NT2/D1 (cell line): ENCODE measurements around the gene MCM3.
A peak's percentile ranks its signal among the peaks of the same experiment; 100 is the strongest.

ENCODE experiments used
- DNase-seq: peaks from one replicate; pipeline ENCODE4 v3.0.0-alpha.2; 2011; ENCODE audit warnings: low read depth, low spot score
- H3K27me3 ChIP-seq: 2 replicates; pipeline ENCODE4 v1.6.0; 2011; ENCODE audit warnings: mild to moderate bottlenecking; ENCODE audit not compliant: insufficient read length, insufficient read depth
- H3K36me3 ChIP-seq: 2 replicates; pipeline ENCODE4 v1.6.1; 2011; ENCODE audit warnings: mild to moderate bottlenecking, low read length, mixed read lengths; ENCODE audit not compliant: insufficient read depth, insufficient read length
- H3K4me1 ChIP-seq: 2 replicates; pipeline ENCODE4 v1.5.1; 2011; ENCODE audit not compliant: insufficient read depth, insufficient read length
- H3K4me3 ChIP-seq: 2 replicates; pipeline ENCODE4 v1.5.1; 2011; ENCODE audit warnings: low read depth; ENCODE audit not compliant: insufficient read length
- H3K9ac ChIP-seq: 2 replicates; pipeline ENCODE4 v1.6.0; 2011; ENCODE audit warnings: low read depth; ENCODE audit not compliant: insufficient read length
- H3K9me3 ChIP-seq: 2 replicates; pipeline ENCODE4 v1.5.1; 2011; ENCODE audit warnings: mild to moderate bottlenecking, low read length; ENCODE audit not compliant: insufficient read depth
- SUZ12 ChIP-seq: IDR thresholded peaks from 2 replicates; pipeline ENCODE4 v1.6.1; 2011; ENCODE audit not compliant: insufficient read length, insufficient read depth; ENCODE audit errors: extremely low read depth
- YY1 ChIP-seq: IDR thresholded peaks from 2 replicates; pipeline ENCODE4 v1.6.1; 2011; ENCODE audit not compliant: insufficient read length, insufficient read depth
- ZNF274 ChIP-seq: IDR thresholded peaks from 2 replicates; pipeline ENCODE4 v1.6.1; 2011; ENCODE audit warnings: mild to moderate bottlenecking, low read depth, low read length

MCM3 gene

GRCh38 chr6:52285177-52286068, 881 bp upstream of the MCM3 start:
- no peaks in the 10 kb centered on the region for H3K4me1 ChIP-seq
- H3K36me3 ChIP-seq, result peaks cover 23% of the 10 kb centered on the region
- no peak for DNase-seq
- no peaks in the 10 kb centered on the region for H3K9me3 ChIP-seq
- H3K9ac ChIP-seq, result peak overlapping the region; percentile 76
- TF ChIP-seq YY1, result no peak
- TF ChIP-seq SUZ12, result no peak
- TF ChIP-seq ZNF274, result no peak
- no peaks in the 10 kb centered on the region for H3K27me3 ChIP-seq
- peak overlapping the region; percentile 42 for H3K4me3 ChIP-seq

- no peaks in the 10 kb centered on the region for H3K27me3 ChIP-seq
- DNase-seq, result peak; percentile 49
- no peaks in the 10 kb centered on the region for H3K4me1 ChIP-seq
- TF ChIP-seq YY1 (no peak), ZNF274 (no peak), SUZ12 (no peak)
- H3K9me3 ChIP-seq, result no peaks in the 10 kb centered on the region
- peak overlapping the region; percentile 88 for H3K4me3 ChIP-seq
- peak overlapping the region; percentile 94 for H3K9ac ChIP-seq
- peaks cover 36% of the 10 kb centered on the region for H3K36me3 ChIP-seq
These were observed 447 bp downstream of the MCM3 start for GRCh38 chr6:52284131-52284459.

GRCh38 chr6:52283111-52283510, 1.4 kb downstream of the MCM3 start:
- TF ChIP-seq ZNF274 (no peak), SUZ12 (no peak), YY1 (no peak)
- H3K36me3 ChIP-seq, result peaks cover 46% of the 10 kb centered on the region
- no peaks in the 10 kb centered on the region for H3K27me3 ChIP-seq
- DNase-seq, result no peak
- no peaks in the 10 kb centered on the region for H3K4me1 ChIP-seq
- H3K9ac ChIP-seq, result peak overlapping the region; percentile 94
- H3K4me3 ChIP-seq, result peak overlapping the region; percentile 88
- H3K9me3 ChIP-seq, result no peaks in the 10 kb centered on the region

- H3K36me3 ChIP-seq, result peaks cover 94% of the 10 kb centered on the region
- H3K4me1 ChIP-seq, result no peaks in the 10 kb centered on the region
- no peak for TF ChIP-seq ZNF274
- TF ChIP-seq YY1, result no peak
- no peak for TF ChIP-seq SUZ12
- DNase-seq, result no peak
- H3K4me3 ChIP-seq, result no peak overlapping the region
- H3K27me3 ChIP-seq, result no peaks in the 10 kb centered on the region
- H3K9me3 ChIP-seq, result no peaks in the 10 kb centered on the region
- no peak overlapping the region for H3K9ac ChIP-seq
These were observed 8.4 kb downstream of the MCM3 start for GRCh38 chr6:52276130-52276529.

- H3K9me3 ChIP-seq, result no peaks in the 10 kb centered on the region
- H3K36me3 ChIP-seq, result peaks cover 93% of the 10 kb centered on the region
- no peak for DNase-seq
- no peak overlapping the region for H3K4me3 ChIP-seq
- H3K9ac ChIP-seq, result no peak overlapping the region
- no peak for TF ChIP-seq YY1
- TF ChIP-seq SUZ12, result no peak
- TF ChIP-seq ZNF274, result no peak
- no peaks in the 10 kb centered on the region for H3K27me3 ChIP-seq
- no peaks in the 10 kb centered on the region for H3K4me1 ChIP-seq
These were observed 12.6 kb downstream of the MCM3 start for GRCh38 chr6:52271852-52272460.

GRCh38 chr6:52263709-52264540, 20.6 kb downstream of the MCM3 start:
- Histone ChIP-seq H3K9me3 (no peaks in the 10 kb centered on the region), H3K36me3 (peaks cover 84% of the 10 kb centered on the region), H3K27me3 (no peaks in the 10 kb centered on the region), H3K4me3 (no peak overlapping the region), H3K4me1 (no peaks in the 10 kb centered on the region), H3K9ac (no peak overlapping the region)
- TF ChIP-seq SUZ12 (no peak), YY1 (no peak), ZNF274 (no peak)
- DNase-seq, result peak; percentile 38
